Measurements from ENCODE around the gene MGLL.

- TF ChIP-seq, protein P1, sequence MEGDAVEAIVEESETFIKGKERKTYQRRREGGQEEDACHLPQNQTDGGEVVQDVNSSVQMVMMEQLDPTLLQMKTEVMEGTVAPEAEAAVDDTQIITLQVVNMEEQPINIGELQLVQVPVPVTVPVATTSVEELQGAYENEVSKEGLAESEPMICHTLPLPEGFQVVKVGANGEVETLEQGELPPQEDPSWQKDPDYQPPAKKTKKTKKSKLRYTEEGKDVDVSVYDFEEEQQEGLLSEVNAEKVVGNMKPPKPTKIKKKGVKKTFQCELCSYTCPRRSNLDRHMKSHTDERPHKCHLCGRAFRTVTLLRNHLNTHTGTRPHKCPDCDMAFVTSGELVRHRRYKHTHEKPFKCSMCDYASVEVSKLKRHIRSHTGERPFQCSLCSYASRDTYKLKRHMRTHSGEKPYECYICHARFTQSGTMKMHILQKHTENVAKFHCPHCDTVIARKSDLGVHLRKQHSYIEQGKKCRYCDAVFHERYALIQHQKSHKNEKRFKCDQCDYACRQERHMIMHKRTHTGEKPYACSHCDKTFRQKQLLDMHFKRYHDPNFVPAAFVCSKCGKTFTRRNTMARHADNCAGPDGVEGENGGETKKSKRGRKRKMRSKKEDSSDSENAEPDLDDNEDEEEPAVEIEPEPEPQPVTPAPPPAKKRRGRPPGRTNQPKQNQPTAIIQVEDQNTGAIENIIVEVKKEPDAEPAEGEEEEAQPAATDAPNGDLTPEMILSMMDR (conservative IDR thresholded peaks at IDR 0.05) = no peak
- TF ChIP-seq ZFX (IDR thresholded peaks at IDR 0.05) = peak; percentile 14; the same call in 1 of the 2 replicates
These were observed 75.8 kb downstream of the MGLL start for GRCh38 chr3:127746400-127747057.

Data from C4-2B (cell line).